GM18858 (cell line): ENCODE measurements around the gene GLIPR2.
"Not testable (repeated sequence)": the region's sequence is repeated elsewhere in the genome, so short reads cannot be mapped to it uniquely, and the experiment has no call there.

Experiments
- ATAC-seq: cut with Tn5 transposase; IDR thresholded peaks from one replicate; pipeline ENCODE4 v1.9.1; 2021; ENCODE audit not compliant: unreplicated experiment

The GLIPR2 gene

DNA sequence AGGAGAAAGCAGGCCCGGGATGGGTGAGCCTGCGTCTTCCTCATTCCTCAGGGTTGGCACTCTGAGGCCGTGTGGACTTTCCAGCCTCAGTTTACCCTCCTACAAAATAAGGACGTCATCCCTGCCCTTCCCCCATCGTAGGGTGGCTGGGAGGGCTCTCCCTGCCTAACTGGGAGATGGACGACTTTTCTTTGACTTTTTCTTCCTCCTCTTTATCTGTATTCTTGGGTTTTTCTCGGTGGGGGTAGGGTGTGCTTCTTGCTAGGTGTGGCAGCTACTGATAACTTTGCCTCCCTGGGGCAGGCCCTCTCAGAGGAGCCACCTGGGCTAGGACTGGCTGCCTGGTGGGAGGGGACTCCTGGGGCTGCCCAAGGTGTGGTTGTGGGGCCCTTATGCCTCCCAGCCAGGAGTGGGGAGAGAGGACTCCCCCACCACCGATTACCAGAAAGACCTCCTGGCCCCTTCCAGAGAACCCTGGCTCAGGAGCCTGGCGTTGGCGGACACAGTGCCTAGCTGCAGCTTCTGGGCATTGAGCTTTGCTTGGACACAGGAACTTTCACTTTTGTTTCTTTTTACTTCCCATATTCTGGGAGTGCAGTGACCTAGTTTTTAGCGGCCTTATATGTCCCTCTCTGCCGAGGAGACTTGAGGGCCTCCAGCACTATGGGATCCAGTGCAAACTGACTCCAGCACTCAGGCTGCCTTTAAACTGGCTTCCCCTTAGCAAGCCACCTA lies 6.1 kb downstream of the GLIPR2 start:
- ATAC-seq = no peak

DNA sequence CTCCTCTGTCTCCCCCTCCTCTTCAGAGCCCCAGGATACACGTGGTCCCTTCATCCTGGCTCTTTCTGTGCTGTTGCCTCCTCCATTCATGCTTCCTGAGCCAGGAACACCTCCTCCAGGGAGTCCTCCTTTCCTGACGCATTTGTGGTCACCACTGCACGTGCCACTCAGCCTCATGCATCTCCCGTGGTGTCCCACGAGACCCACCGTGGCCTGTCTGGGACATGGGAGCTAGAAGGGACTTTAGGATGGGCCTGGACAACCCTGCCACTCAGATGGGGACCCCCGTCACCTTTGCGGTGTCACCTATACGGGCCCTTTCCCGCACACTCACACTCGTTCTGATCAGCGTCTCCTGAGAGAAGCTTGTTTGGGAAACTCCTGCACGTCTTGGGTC lies 6.7 kb downstream of the GLIPR2 start:
- no peak for ATAC-seq

DNA sequence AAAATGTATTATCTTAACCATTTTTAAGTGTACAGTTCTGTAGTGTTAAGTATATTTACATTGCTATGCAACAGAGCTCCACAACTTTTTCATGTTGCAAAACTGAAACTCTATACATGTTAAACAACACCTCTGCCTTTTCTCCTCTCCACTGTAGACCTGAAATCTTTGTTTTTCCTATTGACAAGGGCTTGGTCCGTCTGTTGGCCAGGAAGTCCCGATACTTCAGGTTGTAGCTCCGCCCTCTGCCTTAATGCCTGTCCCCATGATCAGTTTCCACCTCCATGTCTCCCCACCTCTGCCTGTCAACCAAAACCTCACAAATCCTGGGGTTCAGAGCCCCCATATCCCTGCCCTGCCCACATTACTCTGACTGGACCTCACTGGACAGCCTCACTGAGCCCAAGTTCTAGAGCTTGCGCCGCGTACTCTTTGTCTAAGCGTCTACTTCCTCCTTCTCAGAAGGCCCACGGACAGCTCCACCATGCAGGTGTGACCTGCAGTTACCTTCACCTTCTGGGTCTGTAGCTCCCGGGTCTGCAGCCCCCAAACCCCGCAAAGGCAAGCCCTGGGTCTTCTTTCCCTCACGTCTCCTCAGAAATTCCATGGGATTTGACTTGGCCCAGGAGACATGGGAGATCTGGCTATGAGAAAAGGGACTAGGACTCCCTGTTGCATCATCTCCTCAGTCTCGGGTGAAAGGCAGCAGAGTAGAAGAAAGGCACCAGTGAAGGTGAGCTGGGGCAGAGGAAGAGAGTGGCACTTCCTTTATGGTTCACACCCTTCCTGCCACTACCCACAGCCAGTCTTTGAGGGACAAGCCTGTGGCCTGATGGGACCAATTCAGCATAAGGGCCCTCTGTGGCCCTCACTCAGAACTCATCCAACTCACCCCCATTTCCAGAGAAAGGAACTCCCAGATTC lies 8.0 kb downstream of the GLIPR2 start:
- ATAC-seq = no peak

DNA sequence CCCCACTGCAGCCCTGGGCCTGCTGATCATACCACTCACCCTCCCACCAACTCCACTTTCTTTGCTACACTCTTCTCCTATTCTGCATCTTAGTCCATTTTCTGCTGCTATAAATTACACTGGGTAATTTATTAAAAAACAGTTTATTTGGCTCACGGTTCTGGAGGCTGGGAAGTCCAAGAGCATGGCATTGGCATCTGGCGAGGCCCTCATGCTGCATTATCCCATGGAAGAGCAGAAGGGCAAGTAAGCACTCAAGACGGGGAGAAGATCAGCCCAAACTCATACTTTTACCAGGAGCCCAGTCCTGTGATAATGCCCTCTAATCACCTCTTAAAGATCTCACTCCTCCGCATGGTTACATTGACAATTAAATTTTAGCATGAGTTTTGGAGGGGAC lies 9.4 kb downstream of the GLIPR2 start:
- no peak for ATAC-seq

DNA sequence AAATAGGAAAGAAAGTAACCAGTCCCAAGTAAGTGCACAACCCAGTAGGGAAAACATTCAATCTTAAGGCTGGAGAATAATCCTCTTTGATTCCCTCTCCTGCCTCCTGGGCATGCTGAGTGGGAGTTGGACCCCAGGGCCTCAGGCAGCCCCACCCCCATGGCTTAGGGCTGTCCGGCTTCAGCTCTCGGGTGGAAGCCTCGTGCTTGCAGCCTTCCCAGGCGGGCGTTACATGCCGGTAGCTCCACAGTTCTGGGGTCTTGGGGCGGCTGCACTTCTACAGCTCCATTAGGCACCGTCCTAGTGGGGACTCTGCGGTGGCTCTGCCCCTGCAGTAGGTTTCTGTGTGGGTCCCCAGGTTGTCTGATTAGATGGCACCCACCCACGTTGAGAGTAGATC lies 10.1 kb downstream of the GLIPR2 start:
- ATAC-seq = no peak

DNA sequence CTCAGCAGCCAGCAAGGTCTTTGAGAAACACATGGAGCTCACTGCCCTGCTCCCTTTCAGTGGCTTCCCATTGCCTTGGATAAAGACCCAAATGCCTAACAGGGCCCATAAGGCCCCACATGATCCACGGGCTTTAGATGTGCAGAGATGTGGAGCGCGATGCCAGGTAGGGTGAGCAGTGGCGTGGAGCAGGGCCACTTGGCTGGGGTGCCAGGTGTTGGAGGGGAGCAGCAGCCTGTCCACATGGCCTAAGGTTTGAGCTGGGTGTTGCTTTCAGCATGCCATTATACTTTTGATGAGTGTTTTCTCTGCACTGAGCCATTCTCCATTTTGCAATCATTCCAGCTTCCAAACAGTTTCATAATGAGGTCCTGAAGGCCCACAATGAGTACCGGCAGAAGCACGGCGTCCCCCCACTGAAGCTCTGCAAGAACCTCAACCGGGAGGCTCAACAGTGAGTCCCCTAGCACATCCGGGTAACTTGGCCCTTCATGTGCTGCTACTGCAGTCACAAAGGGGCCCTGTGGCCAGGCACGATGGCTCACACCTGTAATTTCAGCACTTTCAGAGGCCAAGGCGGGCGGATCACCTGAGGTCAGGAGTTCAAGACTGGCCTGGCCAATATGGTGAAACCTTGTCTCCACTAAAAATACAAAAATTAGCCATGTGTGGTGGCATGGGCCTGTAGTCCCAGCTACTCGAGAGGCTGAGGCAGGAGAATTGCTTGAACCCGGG lies 11.1 kb downstream of the GLIPR2 start:
- ATAC-seq = no peak

DNA sequence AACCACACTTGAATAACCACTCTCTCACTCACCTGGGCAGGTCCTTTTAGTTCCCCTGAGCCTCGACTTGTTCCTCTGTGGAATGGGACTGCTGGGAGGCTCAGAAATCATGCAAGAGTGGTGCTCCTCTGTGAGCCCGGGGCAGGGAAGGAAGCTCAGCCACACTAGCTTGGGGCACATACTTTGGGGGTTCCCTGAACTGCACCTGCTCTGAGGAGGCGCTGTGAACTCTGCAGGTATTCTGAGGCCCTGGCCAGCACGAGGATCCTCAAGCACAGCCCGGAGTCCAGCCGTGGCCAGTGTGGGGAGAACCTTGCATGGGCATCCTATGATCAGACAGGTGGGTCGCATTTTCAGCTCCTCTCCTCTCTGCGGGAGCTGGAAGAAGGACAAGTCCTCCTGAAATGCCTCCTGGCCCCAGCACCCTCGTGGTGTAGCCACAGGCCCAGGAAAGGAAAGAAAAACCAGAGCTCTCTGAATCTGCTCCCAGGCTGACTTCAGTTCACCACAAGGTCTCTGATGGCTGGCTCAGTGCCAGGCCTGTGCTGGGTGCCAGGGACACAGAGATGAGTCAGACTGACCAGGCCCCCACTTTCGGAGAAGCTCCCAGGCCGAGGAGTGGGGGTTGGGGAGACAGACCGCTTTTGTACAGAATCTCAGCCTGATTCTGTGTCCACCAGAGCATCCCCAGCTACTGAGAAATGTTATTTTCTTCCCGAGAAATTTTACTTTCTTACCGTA lies 11.9 kb downstream of the GLIPR2 start:
- no peak for ATAC-seq

DNA sequence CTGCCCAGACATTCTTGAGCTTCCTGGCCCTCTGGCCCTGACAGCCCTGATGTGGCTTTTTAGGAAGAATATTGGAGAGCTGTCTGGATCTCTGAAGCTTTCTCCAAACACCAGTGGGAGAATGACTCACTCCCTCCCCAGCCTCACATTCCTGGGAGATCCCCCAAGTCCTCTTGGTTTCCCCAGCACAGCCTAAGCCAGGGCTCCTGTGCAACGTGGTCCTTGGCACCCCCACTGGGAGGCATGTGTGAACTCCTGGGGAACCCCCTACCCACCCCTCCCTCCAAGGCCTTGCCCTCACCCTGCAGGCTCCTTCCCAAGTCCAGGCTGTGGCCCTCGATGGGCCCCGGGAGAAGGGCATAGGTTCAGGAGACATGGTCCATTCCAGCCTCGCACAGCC lies 12.7 kb downstream of the GLIPR2 start:
- no peak for ATAC-seq

DNA sequence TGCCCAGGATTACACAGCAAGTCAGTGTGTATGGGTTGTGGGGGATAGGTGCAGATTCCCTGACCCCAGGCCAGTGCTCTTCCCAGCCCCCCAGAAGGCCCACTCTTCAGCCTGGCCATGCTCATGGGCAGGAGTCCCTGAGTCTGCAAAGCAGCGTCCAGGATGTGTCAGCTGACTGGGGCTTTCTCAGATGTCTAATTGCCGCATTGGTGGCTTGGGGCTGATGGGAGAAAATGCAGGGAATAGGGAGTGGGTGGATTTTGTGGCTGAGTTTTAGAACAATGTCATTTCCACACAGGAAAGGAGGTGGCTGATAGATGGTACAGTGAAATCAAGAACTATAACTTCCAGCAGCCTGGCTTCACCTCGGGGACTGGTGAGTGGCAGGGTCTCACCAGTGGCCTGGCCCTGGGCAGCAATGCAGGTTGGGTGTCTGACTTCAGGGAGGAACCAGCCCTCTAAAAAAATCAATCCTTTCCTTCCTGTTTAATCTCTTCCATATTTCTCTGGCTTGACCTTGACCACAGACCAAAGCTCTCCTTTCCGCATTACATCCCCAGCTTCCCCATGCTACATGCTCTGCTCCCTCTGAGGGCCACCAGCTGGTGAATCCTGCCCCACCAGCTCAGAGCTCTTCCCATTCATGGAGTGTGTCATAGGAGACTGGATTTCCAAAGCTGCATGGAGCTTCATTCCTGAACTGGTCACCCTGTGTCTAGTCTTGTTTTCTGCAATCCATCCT lies 14.2 kb downstream of the GLIPR2 start:
- no peak for ATAC-seq

DNA sequence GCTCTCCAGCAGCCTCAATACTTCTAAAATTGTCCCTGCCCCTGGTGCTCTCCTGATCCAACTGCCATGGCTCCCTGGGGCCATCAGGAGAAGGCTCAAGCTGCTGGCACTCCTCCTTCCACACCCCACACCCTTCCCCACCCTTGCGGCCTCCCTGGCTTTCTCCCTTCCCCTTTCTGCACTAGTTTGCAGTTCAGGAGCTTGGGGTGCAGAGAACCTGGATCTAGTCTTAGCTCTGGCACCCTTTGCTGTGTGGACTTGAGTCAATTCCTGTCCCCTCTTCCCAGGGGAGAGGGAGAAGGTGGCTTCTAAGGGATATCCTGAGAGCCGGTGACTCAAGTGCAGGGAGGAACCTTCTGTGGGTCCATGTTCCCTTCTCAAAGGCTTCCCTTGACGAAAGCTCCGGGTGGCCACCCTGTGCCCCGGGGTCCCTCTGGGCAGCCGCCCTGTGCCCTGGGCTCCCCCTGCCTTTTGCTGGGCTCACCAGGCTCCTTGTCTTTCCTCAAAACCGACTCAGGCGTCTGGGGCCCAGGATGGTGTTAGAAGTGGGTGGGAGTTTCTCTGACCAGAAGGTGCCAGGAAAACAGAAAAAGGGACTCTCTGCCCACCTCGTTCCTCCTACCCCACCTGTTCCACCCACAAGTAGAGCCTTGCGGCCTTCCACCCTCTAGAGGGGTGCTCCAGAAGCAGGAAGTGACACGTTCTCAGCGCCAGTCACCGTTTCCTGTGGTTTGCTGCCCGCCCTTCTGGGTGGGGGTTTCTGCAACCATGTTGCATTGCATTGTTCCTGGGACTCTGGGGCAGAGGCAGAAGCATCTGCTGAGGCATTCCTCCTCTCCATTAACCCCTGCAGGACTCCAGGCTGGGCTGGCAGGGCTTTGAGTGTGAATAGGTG lies 15.0 kb downstream of the GLIPR2 start:
- peak; percentile 71 for ATAC-seq

DNA sequence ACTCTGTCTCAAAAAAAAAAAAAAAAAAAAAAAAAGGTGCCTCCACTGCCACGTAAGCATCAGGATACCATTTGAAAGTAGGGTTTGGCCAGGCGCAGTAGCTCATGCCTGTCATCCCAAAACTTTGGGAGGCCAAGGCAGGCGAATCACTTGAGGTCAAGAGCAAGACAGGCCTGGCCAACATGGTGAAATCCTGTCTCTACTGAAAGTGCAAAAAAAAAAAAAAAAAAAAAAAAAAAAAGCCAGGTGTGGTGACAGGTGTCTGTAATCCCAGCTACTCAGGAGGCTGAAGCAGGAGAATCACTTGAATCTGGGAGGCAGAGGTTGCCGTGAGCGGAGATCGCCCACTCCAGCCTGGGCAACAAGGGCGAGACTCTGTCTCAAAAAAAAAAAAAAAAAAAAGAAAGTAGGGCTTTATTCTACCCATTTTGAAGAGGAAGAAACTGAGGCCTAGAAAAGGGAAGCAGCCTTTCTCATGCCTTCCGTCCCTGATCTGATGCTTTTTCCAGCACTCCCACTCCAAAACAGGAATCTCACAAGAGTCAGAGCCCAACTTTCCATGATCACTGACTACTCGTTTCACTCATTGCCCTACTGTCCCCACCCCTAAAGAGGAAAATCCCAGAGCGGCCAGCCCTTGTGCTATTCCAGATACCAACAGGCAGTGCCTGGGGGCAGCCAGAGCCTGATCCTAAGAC lies 16.4 kb downstream of the GLIPR2 start:
- no peak for ATAC-seq

DNA sequence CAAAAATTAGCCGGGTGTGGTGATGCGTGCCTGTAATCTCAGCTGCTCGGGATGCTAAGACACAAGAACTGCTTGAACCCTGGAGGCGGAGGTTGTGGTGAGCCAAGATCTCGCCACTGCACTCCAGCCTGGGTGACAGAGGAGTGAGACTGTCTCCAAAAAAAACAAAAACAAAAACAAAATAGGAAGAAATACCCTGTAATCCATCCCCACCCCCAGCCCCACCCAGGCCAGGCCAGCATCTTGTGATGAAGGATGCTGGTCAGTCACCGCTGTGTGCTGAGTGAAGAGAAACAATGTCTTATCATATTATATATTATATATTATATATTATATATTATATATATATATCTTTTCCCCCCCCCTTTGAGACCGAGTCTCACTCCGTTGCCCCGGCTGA lies 17.2 kb downstream of the GLIPR2 start:
- ATAC-seq = no peak

DNA sequence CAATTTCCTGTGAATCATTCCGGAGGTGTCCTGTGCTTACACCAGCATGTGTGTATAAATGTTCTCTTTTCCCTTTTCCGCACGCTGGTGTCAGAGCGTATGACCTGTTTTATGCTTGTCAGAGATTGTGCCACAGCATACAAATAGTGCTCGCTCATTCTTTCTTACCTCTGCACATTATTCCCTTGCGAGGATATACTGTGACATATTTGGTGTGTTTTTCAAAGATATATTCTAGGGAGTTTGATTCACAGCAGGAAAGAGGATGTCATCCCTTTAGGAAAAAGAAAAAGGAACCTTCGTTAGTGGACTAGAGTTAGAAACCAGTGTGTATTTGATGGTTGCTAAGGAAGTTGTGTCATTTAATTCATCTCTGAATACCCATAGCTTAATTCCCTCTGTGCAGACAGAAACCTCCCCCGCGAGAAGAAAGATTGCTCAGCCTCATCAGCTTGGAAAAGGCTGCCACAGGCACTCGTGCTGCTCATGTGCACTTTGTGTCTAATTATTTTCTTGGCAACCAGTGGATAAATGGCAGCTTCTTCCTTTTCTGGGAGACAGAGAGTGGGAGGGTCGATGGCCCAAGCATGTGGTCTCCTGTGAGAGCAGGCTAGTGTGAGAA lies 17.9 kb downstream of the GLIPR2 start:
- ATAC-seq = no peak

DNA sequence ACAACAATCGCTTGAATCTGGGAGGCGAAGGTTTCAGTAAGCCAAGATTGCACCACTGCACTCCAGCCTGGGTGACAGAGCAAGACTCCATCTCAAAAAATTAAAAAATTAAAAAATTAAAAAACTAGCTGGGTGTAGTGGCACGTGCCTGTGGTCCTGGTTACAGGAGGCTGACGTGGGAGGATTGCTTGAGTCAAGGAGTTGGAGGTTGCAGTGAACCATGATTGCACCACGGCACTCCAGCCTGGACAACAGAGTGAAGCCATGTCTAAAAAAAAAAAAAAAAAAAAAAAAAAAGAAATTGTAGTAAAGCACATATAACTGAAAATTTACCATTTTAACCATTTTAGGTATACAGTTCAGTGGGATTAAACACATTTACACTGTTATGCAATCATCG lies 19.6 kb downstream of the GLIPR2 start:
- no peak for ATAC-seq

DNA sequence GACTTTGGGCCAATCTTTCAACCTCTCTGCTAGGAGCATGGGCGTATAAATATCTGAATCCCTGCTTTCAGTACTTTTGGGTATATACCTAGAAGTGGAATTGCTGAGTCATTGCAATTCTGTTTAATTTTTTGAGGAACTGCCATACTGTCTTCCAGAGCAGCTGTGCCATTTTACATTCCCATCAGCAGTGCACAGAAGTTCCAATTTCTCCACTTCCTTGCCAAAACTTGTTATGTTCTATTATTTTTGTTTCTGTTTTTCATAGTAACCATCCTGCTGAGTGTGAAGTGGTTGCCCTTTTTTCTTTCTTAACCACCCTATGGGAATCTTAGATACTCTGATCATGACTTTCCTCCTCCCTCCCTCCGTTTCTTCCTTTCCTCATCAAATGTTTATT lies 21.6 kb downstream of the GLIPR2 start:
- no peak for ATAC-seq

DNA sequence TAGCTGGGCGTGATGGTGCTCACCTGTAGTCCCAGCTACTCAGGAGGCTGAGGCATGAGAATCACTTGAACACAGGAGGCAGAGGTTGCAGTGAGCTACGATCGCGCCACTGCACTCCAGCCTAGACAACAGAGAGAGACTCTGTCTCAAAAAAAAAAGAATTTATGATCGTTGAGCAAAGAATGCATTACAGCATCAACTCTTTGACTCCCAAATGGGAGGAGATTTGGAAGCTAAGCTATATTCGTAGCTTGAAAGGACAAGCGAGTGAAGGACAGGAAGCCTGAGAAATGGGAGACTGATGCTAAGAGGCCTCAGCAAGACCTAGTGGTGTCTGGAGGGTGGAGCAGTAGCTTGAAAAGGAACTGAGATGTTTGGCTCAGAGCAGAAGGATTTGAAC lies 22.4 kb downstream of the GLIPR2 start:
- no peak for ATAC-seq

DNA sequence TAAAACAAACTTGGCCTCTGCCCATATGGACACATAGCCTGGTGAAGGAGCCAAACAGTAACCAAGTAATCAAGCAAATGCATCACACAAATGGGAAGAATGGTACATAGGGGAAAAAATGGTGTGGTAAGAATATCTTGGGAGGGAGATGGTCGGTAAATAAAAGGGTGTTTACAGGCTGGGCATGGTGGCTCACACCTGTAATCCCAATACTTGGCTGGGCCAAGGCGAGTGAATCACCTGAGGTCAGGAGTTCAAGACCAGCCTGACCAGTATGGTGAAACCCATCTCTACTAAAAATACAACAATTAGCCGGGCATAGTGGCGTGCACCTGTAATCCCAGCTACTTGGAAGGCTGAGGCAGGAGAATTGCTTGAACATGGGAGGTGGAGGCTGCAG lies 23.0 kb downstream of the GLIPR2 start:
- not testable (repeated sequence) for ATAC-seq

DNA sequence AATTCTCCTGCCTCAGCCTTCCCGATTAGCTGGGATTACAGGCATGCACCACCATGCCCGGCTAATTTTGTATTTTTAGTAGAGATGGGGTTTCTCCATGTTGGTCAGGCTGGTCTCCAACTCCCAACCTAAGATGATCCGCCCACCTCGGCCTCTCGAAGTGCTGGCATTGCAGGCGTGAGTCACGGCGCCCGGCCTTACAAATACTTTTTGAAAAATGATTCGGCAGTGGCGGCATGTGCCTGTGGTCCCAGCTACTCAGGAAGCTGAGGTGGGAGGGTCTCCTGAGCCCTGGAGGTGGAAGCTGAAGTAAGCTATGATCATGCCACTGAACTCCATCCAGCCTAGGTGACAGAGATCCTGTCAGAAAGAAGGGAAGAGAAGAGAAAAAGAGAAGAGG lies 23.6 kb downstream of the GLIPR2 start:
- ATAC-seq = not testable (repeated sequence)
